Measurements from ENCODE around the gene SPATA13.

The SPATA13 gene

DNA sequence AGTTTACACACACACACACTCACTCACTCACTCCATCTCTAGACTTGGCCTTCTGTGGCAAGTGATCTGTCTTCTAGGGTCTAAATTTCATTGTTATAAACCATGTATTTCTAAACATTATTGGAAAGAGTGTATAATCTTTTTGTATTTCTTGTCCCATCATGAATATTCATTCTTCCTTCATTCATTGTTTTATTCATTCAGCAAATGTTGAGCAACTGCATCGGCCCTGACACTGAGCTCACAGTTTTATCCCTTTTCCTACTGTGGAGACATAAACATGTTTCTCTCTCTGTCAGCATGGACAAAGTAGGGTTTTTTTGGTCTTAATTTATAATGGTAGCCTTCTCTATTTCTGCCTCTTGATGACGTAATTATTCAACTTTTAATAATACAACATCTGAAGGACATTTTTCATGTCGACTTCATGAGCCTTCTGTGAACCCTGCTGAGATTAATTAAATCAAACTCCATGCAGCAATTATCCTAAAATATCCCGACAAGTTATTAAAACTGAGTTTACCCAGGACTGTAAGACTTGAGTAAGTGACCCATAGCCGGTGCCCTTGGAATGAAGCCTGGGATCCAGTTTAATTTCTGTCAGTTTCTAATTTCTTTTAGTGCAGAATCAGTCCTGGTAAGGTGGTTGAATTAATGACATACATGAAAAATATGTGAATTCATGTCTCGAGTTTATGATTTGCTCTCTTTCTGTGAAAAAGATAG, 7.3 kb downstream of the SPATA13 start:
- DNase-seq (ENCODE audit: low spot score) = no peak

- DNase-seq (ENCODE audit: low spot score) = no peak
Observed at GRCh38 chr13:24168392-24168750, 7.9 kb downstream of the SPATA13 start.

- no peak for DNase-seq (ENCODE audit: low spot score)
Observed at GRCh38 chr13:24168979-24169378, 8.5 kb downstream of the SPATA13 start.

- DNase-seq (ENCODE audit: low spot score) = no peak
Observed at GRCh38 chr13:24172071-24172470, 11.6 kb downstream of the SPATA13 start.

DNA sequence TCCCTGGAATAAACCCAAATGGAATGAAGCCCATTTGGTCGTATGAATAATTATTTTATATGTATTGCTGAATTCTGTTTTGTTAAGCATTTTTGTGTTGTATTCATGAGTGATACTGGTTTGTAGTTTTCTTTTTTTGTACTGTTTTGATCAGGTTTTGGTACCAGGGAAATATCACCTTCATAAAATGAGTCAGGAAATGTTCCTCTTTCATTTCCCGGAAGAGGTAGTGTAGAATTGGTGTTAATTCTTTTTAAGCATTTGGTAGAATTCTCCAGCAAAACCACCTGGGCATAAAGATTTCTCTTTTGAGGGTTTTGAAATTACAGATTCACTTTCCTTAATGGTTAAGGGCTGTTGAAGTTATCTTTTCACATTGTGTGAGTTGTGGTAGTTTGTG, 13.3 kb downstream of the SPATA13 start:
- no peak for DNase-seq (ENCODE audit: low spot score)

DNA sequence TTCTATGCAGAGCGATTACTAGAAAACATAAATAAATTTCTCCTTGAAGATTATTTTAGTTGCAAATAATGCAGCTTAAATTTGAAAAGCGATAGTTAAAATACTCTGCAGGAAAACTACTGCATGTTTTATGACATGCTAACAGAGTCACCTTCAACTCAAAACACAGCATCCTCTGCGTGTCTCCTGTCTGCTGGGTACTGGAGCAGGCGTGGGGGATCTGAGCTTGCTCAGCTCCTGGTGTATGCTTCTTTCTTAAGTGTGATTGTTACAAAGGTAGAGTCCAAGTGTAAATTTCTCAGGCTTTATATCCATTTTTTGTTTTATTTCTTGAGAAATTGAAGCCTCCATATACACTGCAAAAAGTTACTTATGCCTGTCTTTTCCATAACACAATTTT, 15.3 kb downstream of the SPATA13 start:
- DNase-seq (ENCODE audit: low spot score) = no peak

GRCh38 chr13:24176351-24177101, 16.0 kb downstream of the SPATA13 start:
- DNase-seq (ENCODE audit: low spot score) = no peak

- no peak for DNase-seq (ENCODE audit: low spot score)
Observed at GRCh38 chr13:24178847-24179485, 18.4 kb downstream of the SPATA13 start.

- DNase-seq (ENCODE audit: low spot score) = no peak
Observed at GRCh38 chr13:24179486-24179850, 18.9 kb downstream of the SPATA13 start.

- DNase-seq (ENCODE audit: low spot score) = no peak
Observed at GRCh38 chr13:24180750-24181377, 20.3 kb downstream of the SPATA13 start.

DNA sequence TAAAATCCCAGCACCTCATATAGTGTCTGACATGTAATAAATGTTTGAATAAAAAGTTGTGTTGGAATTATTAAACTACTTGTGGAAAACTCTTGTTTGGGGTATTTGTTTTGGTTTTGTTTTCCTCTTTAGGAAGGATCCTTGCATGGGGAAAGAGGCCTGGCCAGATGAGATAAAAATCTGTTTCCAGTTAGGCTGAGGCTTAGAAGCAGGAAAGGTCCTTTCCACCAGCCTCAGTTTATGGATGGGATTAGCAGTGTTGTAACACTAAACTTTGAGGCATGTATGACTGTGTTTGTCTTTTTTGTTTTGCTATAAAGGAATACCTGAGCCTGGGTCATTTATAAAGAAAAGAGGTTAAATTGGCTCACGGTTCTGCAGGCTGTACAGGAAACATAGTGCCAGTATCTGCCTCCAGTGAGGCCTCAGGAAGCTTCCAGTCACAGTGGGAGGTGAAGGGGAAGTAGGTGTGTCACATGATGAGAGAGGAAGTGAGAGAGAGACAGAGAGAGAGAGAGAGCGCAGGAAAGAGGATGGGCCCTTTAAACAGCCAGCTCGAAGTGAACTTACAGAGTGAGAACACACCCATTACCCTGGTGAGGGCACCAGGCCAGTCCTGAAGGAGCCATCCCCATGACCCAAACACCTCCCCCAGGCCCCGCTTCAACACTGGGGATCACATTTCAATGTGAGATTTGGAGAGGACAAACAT, 21.6 kb downstream of the SPATA13 start:
- no peak for DNase-seq (ENCODE audit: low spot score)

- no peak for DNase-seq (ENCODE audit: low spot score)
Observed at GRCh38 chr13:24182703-24183081, 22.2 kb downstream of the SPATA13 start.

DNA sequence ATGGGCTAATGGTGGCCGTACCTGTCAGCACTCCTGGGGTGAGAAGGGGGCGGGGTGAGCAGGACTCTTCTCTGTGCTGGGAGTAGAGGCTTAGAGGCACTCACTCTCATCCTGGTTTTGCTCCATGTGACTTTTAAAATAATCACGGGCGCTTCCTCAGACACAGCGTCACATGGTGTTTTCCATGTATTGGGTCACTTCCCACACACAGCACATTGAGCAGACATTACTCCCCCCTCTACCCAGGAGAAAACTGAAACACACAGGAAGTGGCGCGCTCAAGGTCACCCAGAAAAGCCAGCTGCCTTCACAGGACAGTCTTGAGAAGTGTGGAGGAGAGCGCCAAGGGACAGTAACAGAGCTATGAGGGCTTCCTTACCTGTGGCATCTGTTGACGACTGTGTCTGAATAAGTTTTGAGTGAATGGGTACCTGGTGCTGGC, 23.2 kb downstream of the SPATA13 start:
- DNase-seq (ENCODE audit: low spot score) = no peak

- DNase-seq (ENCODE audit: low spot score) = no peak
Observed at GRCh38 chr13:24184265-24184841, 23.8 kb downstream of the SPATA13 start.

- DNase-seq (ENCODE audit: low spot score) = no peak
Observed at GRCh38 chr13:24184882-24185281, 24.4 kb downstream of the SPATA13 start.

- no peak for DNase-seq (ENCODE audit: low spot score)
Observed at GRCh38 chr13:24185591-24186232, 25.2 kb downstream of the SPATA13 start.

DNA sequence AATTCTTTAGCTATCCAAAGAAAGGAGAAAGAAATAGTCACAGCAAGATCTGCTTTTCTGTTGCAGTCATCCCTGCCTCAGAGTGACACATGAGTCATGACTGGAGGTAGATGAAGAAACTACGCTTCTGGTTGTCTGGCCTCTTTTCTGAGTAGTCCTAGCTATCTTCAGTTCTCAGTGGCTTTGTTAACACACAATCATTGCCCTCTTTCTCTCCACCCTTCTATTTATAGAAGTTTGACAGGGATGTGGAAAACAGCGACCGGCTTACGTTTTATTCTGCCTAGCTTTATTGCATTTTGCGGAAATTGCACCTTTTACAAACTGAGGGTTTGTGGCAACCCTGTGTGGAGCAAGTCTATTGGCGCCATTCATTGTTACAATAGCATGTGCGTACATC, 26.7 kb downstream of the SPATA13 start:
- DNase-seq (ENCODE audit: low spot score) = no peak

- no peak for DNase-seq (ENCODE audit: low spot score)
Observed at GRCh38 chr13:24192057-24192810, 31.7 kb downstream of the SPATA13 start.

DNA sequence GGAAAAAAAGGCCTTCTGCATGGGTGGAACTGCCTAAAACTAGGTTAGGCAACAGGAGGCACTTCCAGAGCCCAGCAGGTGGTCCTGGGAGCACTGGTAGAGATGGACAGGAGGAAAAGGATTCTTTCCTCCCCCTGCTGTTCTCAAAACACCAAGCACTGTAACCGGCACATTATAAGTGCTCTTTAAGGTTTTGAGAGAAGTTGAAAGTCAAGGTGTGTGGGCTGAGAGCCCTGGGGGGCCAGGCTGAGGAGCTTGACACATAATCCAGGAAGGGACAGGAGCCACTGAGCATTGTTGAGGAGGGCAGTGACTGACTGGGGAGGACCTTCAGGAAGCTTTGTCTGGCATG, 32.3 kb downstream of the SPATA13 start:
- DNase-seq (ENCODE audit: low spot score) = no peak

- no peak for DNase-seq (ENCODE audit: low spot score)
Observed at GRCh38 chr13:24194447-24194846, 33.9 kb downstream of the SPATA13 start.

DNA sequence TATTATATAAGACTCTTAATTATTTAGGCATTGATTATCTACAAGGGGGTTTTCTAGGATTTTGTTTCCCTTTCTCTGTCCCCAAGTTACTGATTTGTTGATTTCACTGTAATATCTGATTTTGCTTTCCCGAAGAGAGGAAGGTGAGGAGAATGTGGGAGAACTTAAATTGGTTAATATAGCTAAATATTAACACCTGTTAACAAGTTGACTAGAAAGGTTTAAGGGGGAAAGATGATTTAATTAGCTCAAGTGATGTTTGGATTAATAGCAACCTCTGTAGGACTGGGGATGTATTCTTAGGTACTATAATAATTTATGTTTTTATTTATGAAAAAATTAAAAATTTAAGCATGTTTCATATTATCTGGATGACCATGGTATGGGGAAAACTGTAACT, 35.1 kb downstream of the SPATA13 start:
- no peak for DNase-seq (ENCODE audit: low spot score)
